Measurements from ENCODE around the gene TMED7. TPM values are rescaled to one million over a fixed set of nuclear protein-coding genes. Genes with fewer than 3 reads are reported as not detected.
A peak's percentile ranks its signal among the peaks of the same experiment; 100 is the strongest.

Gene TMED7
- total and polyA plus RNA-seq, 8 donors = 73.9 to 115 (median 81.7) TPM

DNA sequence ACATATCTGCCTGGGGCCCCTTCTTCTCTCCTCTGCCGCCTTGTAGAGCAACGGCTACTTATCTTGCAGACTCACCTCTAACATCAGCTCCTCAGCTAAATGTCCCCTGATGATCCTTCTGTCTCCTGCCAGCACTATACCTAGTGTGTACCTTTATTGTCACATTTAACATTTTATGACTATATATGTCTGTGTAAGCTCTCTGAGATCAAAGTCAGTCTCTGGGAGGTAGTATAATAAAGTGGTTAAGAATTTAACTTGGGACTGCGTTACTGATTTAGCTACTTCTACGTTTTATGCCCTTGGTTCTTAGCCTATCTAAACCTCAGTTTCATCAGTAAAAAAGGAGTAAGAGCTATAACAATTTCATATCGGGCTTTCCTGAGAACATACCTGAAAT is 2.2 kb downstream of the TMED7 start:
- Histone ChIP-seq H3K27ac (no peak overlapping the region), H3K4me1 (peaks cover 13 to 48% of the 10 kb centered on the region in 2 donors), H3K27me3 (no peaks in the 10 kb centered on the region), H3K4me3 (peak overlapping the region in 1 of 2 donors; percentile 95), H3K9me3 (no peaks in the 10 kb centered on the region), H3K36me3 (peaks cover 0 to 25% of the 10 kb centered on the region in 2 donors)
- TF ChIP-seq, protein P1, sequence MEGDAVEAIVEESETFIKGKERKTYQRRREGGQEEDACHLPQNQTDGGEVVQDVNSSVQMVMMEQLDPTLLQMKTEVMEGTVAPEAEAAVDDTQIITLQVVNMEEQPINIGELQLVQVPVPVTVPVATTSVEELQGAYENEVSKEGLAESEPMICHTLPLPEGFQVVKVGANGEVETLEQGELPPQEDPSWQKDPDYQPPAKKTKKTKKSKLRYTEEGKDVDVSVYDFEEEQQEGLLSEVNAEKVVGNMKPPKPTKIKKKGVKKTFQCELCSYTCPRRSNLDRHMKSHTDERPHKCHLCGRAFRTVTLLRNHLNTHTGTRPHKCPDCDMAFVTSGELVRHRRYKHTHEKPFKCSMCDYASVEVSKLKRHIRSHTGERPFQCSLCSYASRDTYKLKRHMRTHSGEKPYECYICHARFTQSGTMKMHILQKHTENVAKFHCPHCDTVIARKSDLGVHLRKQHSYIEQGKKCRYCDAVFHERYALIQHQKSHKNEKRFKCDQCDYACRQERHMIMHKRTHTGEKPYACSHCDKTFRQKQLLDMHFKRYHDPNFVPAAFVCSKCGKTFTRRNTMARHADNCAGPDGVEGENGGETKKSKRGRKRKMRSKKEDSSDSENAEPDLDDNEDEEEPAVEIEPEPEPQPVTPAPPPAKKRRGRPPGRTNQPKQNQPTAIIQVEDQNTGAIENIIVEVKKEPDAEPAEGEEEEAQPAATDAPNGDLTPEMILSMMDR (IDR thresholded peaks at IDR 0.05) = no peak
- no peak for ATAC-seq
- intact Hi-C loops (cut with DNase I) = no loop called here
- no peak for DNase-seq

DNA sequence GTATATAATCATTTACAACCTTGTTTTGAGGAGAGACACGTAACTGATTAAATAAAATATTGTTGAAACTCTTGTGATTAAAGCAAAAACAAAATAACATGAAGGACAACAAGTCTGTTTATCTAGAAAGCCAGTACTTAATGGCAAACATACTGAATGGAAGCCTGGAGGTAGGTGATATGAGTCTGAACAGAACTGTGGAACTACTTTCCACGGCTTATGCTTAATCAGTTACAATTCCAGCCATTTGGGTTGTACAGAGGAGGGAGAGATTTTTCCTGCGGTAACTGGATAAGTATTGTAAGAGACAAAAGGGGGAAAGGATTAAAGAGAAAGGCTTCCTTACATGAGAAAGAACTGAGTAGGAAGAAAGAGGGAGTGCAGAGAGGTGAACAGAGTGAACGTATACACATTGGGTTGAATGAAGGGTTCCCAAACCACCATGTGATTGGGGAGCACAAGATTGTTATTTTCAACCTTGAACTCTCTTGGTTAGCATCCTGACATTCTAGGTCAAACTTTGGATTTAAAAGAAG is 4.4 kb downstream of the TMED7 start:
- TF ChIP-seq, protein P1 (IDR thresholded peaks at IDR 0.05) = no peak
- ATAC-seq = no peak
- no peaks in the 10 kb centered on the region for H3K9me3 ChIP-seq
- H3K4me1 ChIP-seq = peaks cover 13 to 45% of the 10 kb centered on the region in 2 donors
- intact Hi-C loops (cut with DNase I) = no loop called here
- no peak overlapping the region for H3K4me3 ChIP-seq
- H3K27ac ChIP-seq = no peak overlapping the region
- H3K36me3 ChIP-seq = peaks cover 0 to 48% of the 10 kb centered on the region in 2 donors
- no peak for DNase-seq
- no peaks in the 10 kb centered on the region for H3K27me3 ChIP-seq

DNA sequence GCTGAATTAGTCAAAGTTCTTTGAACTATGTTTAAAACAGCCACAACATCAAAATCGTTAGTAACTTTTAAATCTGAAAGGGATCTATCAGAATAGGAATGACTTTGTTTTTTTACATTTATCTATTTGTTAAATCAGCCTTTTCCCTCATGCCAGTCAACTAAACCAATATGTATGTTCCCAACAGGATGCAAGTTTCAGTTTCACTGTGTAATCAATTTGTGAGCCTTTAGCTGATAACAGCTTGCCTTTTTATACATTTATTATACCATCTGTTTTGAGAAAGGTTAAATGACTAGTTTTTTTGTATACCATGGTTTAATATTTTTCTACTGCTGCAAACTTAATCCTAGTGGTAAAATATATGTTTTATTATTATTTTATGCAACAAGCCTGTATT is 8.9 kb downstream of the TMED7 start:
- ATAC-seq (no peak), DNase-seq (no peak)
- Histone ChIP-seq H3K4me1 (peaks cover 0 to 10% of the 10 kb centered on the region in 2 donors), H3K4me3 (no peak overlapping the region), H3K9me3 (no peaks in the 10 kb centered on the region), H3K27ac (no peak overlapping the region), H3K36me3 (peaks cover 0 to 88% of the 10 kb centered on the region in 2 donors), H3K27me3 (no peaks in the 10 kb centered on the region)
- intact Hi-C loops (cut with DNase I) = no loop called here
- TF ChIP-seq, protein P1 (IDR thresholded peaks at IDR 0.05) = no peak

DNA sequence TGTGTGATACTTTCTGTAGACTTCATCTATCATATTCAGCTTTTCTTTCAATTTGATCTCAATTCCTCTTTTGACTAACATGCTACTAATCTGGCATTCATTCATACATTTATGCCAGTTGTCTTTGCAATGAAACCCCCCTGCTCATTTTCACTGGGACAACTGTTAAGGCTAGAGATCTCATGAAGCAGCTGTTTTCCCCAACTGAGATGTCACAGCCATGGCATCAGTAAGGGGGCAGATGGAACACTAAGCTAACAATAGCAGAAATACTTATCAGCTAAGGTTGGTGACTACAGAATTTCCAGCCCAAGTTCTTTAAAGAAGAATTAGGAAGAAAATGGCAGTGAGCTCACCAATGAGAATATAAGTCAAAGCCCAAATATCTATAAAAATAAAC is 9.4 kb downstream of the TMED7 start:
- Histone ChIP-seq H3K27me3 (no peaks in the 10 kb centered on the region), H3K4me3 (no peak overlapping the region), H3K27ac (no peak overlapping the region), H3K4me1 (peaks cover 0 to 6% of the 10 kb centered on the region in 2 donors), H3K36me3 (peaks cover 0 to 88% of the 10 kb centered on the region in 2 donors), H3K9me3 (no peaks in the 10 kb centered on the region)
- TF ChIP-seq, protein P1 (IDR thresholded peaks at IDR 0.05) = no peak
- no peak for DNase-seq
- intact Hi-C loops (cut with DNase I) = no loop called here
- ATAC-seq = no peak

DNA sequence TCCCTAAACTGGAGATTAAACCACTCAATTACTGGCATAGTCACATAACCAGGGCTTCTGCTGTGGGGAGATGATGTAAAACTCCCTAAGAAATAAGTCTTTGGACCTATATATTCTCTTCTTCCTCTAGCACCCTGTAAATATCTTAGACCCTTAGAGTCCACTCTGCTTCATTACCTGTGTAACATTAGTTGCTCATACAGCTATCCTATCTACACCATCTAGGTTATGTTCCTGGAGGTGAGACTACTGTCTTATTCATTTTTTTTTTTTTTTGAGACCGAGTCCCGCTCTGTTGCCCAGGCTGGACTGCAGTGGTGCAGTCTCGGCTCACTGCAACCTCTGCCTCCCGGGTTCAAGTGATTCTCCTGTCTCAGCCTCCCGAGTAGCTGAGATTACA is 14.0 kb downstream of the TMED7 start:
- Histone ChIP-seq H3K4me3 (no peak overlapping the region), H3K9me3 (no peaks in the 10 kb centered on the region), H3K4me1 (peaks cover 0 to 4% of the 10 kb centered on the region in 2 donors), H3K27ac (no peak overlapping the region), H3K36me3 (peaks cover 0 to 45% of the 10 kb centered on the region in 2 donors), H3K27me3 (no peaks in the 10 kb centered on the region)
- intact Hi-C loops (cut with DNase I) = no loop called here
- ATAC-seq (no peak), DNase-seq (no peak)
- TF ChIP-seq, protein P1 (IDR thresholded peaks at IDR 0.05) = no peak

All from left lung (tissue), 10 donors.